GM12878 (cell line): ENCODE data around the gene DLX5. TPM values are rescaled to one million over a fixed set of nuclear protein-coding genes. Genes with fewer than 3 reads are reported as not detected.

Source experiments
- ATAC-seq: fragments of 200-7000 bp; cut with Tn5 transposase; 3 replicates; pipeline ENCODE4 v1.9.1; 2020; ENCODE audit warnings: mild to moderate bottlenecking, moderate library complexity
- BruUV-seq: library from RNA; stranded (reverse); fragments of 400-500 nt; replicated peaks from 2 replicates; lab custom pipeline; 2021; lab: Mats Ljungman, UMichigan
- CTCF ChIA-PET: fragments of 300-600 bp; sonication (Branson Sonifier 250); formaldehyde crosslinking; extraction: SDS; loops from one replicate; lab custom pipeline; 2021; ENCODE audit warnings: inconsistent platforms; lab: Yijun Ruan, JAX
- POLR2A ChIA-PET: fragments of 350-600 bp; formaldehyde crosslinking; extraction: SDS; loops from one replicate; lab custom pipeline; 2021; ENCODE audit warnings: inconsistent platforms; lab: Charles Lee
- RAD21 ChIA-PET: fragments of 300-600 bp; sonication (Branson Sonifier 250); formaldehyde crosslinking; loops from one replicate; lab custom pipeline; 2023; ENCODE audit warnings: antibody characterized with exemption; ENCODE audit not compliant: unreplicated experiment; lab: Charles Lee
- SMC1A ChIA-PET: fragments of 300-600 bp; sonication (Branson Sonifier 250); formaldehyde crosslinking; loops from one replicate; lab custom pipeline; 2023; ENCODE audit not compliant: unreplicated experiment, uncharacterized antibody; lab: Charles Lee
- DNase-seq: peaks from one replicate; pipeline ENCODE4 v3.0.0-alpha.2; 2011; ENCODE audit warnings: low read depth, low spot score
- FAIRE-seq: peaks from 3 replicates; lab custom pipeline; 2011; peaks lifted over from hg19 to GRCh38; lab: Jason Lieb, UNC
- H2AFZ ChIP-seq: 2 replicates; pipeline ENCODE4 v1.6.0; 2011; ENCODE audit warnings: low read depth, low read length, control low read depth; ENCODE audit not compliant: control insufficient read depth
- H3K27ac ChIP-seq: 2 replicates; pipeline ENCODE4 v1.5.1; 2011; ENCODE audit warnings: control low read depth; ENCODE audit not compliant: control insufficient read depth, insufficient read depth
- H3K27me3 ChIP-seq, 2 experiments: replicated peaks in 1 of 2; 2 replicates each; pipeline versions ENCODE4 v1.6.0 to v1.6.1; 2011; ENCODE audit warnings: low read length in 1 of 2; ENCODE audit not compliant: control insufficient read depth in 2 of 2, insufficient read depth in 2 of 2
- H3K36me3 ChIP-seq, 2 experiments: 2 replicates each; pipeline ENCODE4 v1.5.1; 2011; ENCODE audit warnings: low read length in 1 of 2; ENCODE audit not compliant: control insufficient read depth in 2 of 2, insufficient read depth in 2 of 2
- H3K4me1 ChIP-seq: 2 replicates; pipeline ENCODE4 v1.6.1; 2011; ENCODE audit warnings: mild to moderate bottlenecking, low read length, moderate library complexity, mixed read lengths; ENCODE audit not compliant: control insufficient read depth, insufficient read depth
- H3K4me2 ChIP-seq: 2 replicates; pipeline ENCODE4 v1.6.0; 2011; ENCODE audit warnings: control low read depth; ENCODE audit not compliant: control insufficient read depth, insufficient read depth
- H3K4me3 ChIP-seq: fragments of 200-600 bp; sonication (generic); 2 replicates; pipeline ENCODE4 v1.5.1; 2016
- H3K79me2 ChIP-seq: 2 replicates; pipeline ENCODE4 v1.6.0; 2011; ENCODE audit warnings: low read length; ENCODE audit not compliant: control insufficient read depth, insufficient read depth
- H3K9ac ChIP-seq: 2 replicates; pipeline ENCODE4 v1.8.0; 2011; ENCODE audit warnings: low read length, control low read depth, mixed read lengths; ENCODE audit not compliant: control insufficient read depth, insufficient read depth
- H3K9me3 ChIP-seq: replicated peaks from 3 replicates; pipeline ENCODE4 v1.5.1; 2011; ENCODE audit warnings: mild to moderate bottlenecking, low read length; ENCODE audit not compliant: control insufficient read depth, insufficient read depth
- H4K20me1 ChIP-seq: 2 replicates; pipeline ENCODE4 v1.6.0; 2011; ENCODE audit not compliant: control insufficient read depth, insufficient read depth
- BCL3 ChIP-seq: IDR thresholded peaks from 2 replicates; pipeline ENCODE4 v1.6.1; 2011; ENCODE audit warnings: borderline replicate concordance, low read depth, mild to moderate bottlenecking, moderate library complexity, low read length; ENCODE audit not compliant: insufficient read depth, poor library complexity, severe bottlenecking
- BHLHE40 ChIP-seq, 2 experiments: fragments of 450-650 bp in 1 of 2; IDR thresholded peaks; 2 replicates each; pipeline ENCODE4 v1.6.1; 2011 to 2017; ENCODE audit warnings: low read depth in 2 of 2, borderline replicate concordance in 1 of 2, improper control_type of control experiment in 1 of 2, low read length in 1 of 2, mild to moderate bottlenecking in 1 of 2
- ELK1 ChIP-seq: IDR thresholded peaks from 2 replicates; pipeline ENCODE4 v1.6.1; 2012; ENCODE audit warnings: low read depth, low read length, improper control_type of control experiment
- IKZF1 ChIP-seq: fragments of 450-650 bp; conservative IDR thresholded peaks from 2 replicates; pipeline ENCODE4 v1.6.1; 2017; ENCODE audit warnings: antibody characterized with exemption, mild to moderate bottlenecking
- JUNB ChIP-seq: IDR thresholded peaks from 2 replicates; pipeline ENCODE4 v1.6.1; 2016; ENCODE audit warnings: antibody characterized with exemption, mild to moderate bottlenecking
- MYB ChIP-seq: fragments of 150-350 bp; IDR thresholded peaks from 2 replicates; pipeline ENCODE4 v1.6.1; 2014; ENCODE audit warnings: mild to moderate bottlenecking, low read depth, low read length, borderline replicate concordance
- NFXL1 ChIP-seq: fragments of 450-650 bp; IDR thresholded peaks from 2 replicates; pipeline ENCODE4 v1.6.1; 2017; ENCODE audit warnings: antibody characterized with exemption, mild to moderate bottlenecking, borderline replicate concordance
- NR2C2 ChIP-seq: IDR thresholded peaks from 2 replicates; pipeline ENCODE4 v1.6.1; 2011; ENCODE audit warnings: borderline replicate concordance, low read depth; ENCODE audit not compliant: control insufficient read depth, insufficient read length
- POLR2AphosphoS2 ChIP-seq: IDR thresholded peaks from 2 replicates; pipeline ENCODE4 v1.6.1; 2011; ENCODE audit warnings: low read depth, mild to moderate bottlenecking, low read length, improper control_type of control experiment, moderate library complexity
- RAD21 ChIP-seq: IDR thresholded peaks from 2 replicates; pipeline ENCODE4 v1.6.1; 2011; ENCODE audit warnings: mild to moderate bottlenecking, low read depth, low read length, moderate library complexity; ENCODE audit not compliant: insufficient read depth
- RFX5 ChIP-seq: IDR thresholded peaks from 2 replicates; pipeline ENCODE4 v1.6.1; 2011; ENCODE audit warnings: low read depth, low read length, improper control_type of control experiment
- WRNIP1 ChIP-seq: IDR thresholded peaks from 2 replicates; pipeline ENCODE4 v1.6.1; 2011; ENCODE audit warnings: low read depth, low read length, improper control_type of control experiment, borderline replicate concordance
- WGBS: methylation state at CpG from one replicate; pipeline ENCODE4 v1.1.6; 2016; ENCODE audit warnings: low lambda C conversion rate; ENCODE audit not compliant: insufficient replicate concordance, insufficient coverage; ENCODE audit errors: missing lambda C conversion rate; 5-methylcytosine and 5-hydroxymethylcytosine counted together
- in situ Hi-C: fragments of 300-500 bp; cut with MboI; formaldehyde crosslinking; loops from 9 replicates; pipeline ENCODE4 v1.14.3; 2018; ENCODE audit warnings: mixed read lengths
- intact Hi-C: fragments of 100-400 bp; cut with micrococcal nuclease; formaldehyde crosslinking; loops from one replicate; pipeline ENCODE4 v1.14.2; 2022; ENCODE audit not compliant: unreplicated experiment
- polyA plus RNA-seq, 11 experiments: library from polyadenylated mRNA; depleted of rRNA in 4 of 11; unstranded in 6 of 11; stranded (reverse) in 5 of 11; fragments of >200 nt; fragmentation: Nextera tagmentation in 4 of 11; fragmentation: Illumina TruSeq in 1 of 11; extraction: Ambion mirVana in 4 of 11; extraction: Trizol in 1 of 11; gene quantifications; 1 replicate in 1 of 11; 2 replicates in 10 of 11; pipeline versions ENCODE4 v1.2.1 to v1.2.3, GENCODE V29; 2011 to 2016; ENCODE audit warnings: inconsistent platforms in 2 of 11, missing spikeins in 2 of 11, low read depth in 1 of 11
- total RNA-seq, 4 experiments: library from RNA; depleted of rRNA in 3 of 4; stranded (reverse); fragments of >200 nt in 3 of 4; fragmentation: Illumina TruSeq in 1 of 4; extraction: Trizol in 1 of 4; gene quantifications; 2 replicates each; pipeline versions ENCODE4 v1.2.1 to v1.2.3, GENCODE V29; 2013 to 2021

Gene DLX5
- total and polyA plus RNA-seq, 10 of the 15 experiments (the other 5 are each of a cell fraction or from before 2014, with no cell fraction given) = not detected

- POLR2A ChIA-PET = interaction anchor here (0.5 kb wide), 1 partner anchor 504 kb away, joined by 3 read pairs; no protein-coding TSS in a partner anchor
- no peak for FAIRE-seq
- no TSS peak for BruUV-seq
- Histone ChIP-seq H3K27me3 (peaks cover 25 to 30% of the 10 kb centered on the region in 2 experiments), H3K9me3 (no peaks in the 10 kb centered on the region; the same call in 2 of the 3 replicates), H3K4me3 (no peak overlapping the region), H2AFZ (no peak overlapping the region), H3K9ac (no peak overlapping the region), H3K4me1 (no peaks in the 10 kb centered on the region), H3K27ac (no peak overlapping the region), H3K79me2 (no peaks in the 10 kb centered on the region), H4K20me1 (no peaks in the 10 kb centered on the region), H3K36me3 (no peaks in the 10 kb centered on the region), H3K4me2 (no peak overlapping the region)
- no peak for ATAC-seq
- in situ Hi-C loops (loop anchor here (5.0 to 10.0 kb wide), 3 partner anchors 611 to 1114 kb away; no protein-coding TSS in a partner anchor), intact Hi-C loops (no loop called here)
- SMC1A ChIA-PET = interaction anchor here (1.4 kb wide), 1 partner anchor 584 kb away, joined by 3 read pairs; no protein-coding TSS in a partner anchor
- no peak for TF ChIP-seq BCL3
- RAD21 ChIA-PET = interaction anchor here (1.2 to 2.8 kb wide), 2 partner anchors 1110 to 1126 kb away, joined by 3 to 28 read pairs; no protein-coding TSS in a partner anchor
- no peak for DNase-seq
- WGBS = 11% methylated on average over 29 of the region's 29 CpGs
- CTCF ChIA-PET = interaction anchor here (0.6 to 5.7 kb wide), 8 partner anchors 13 to 1303 kb away, joined by 3 to 91 read pairs (median 6); no protein-coding TSS in a partner anchor
Measured at GRCh38 chr7:97025983-97026714, 1.5 kb upstream of the DLX5 start.

- no peak overlapping the region for H2AFZ ChIP-seq
- WGBS = 8% methylated on average over 8 of the region's 8 CpGs
- FAIRE-seq = no peak
Measured at GRCh38 chr7:97025130-97025499, 484 bp upstream of the DLX5 start.

More at GRCh38 chr7:97025130-97025499, 484 bp upstream of the DLX5 start:
- Histone ChIP-seq H3K9ac (no peak overlapping the region), H3K36me3 (no peaks in the 10 kb centered on the region), H3K27me3 (peaks cover 29 to 32% of the 10 kb centered on the region in 2 experiments), H4K20me1 (no peaks in the 10 kb centered on the region), H3K4me1 (no peaks in the 10 kb centered on the region), H3K79me2 (no peaks in the 10 kb centered on the region), H3K27ac (no peak overlapping the region), H3K4me2 (no peak overlapping the region), H3K9me3 (no peaks in the 10 kb centered on the region; the same call in 2 of the 3 replicates), H3K4me3 (no peak overlapping the region)
- TF ChIP-seq RFX5 (no peak), NFXL1 (no peak), WRNIP1 (no peak), MYB (no peak), IKZF1 (no peak), RAD21 (no peak), BHLHE40 (IDR thresholded peaks at IDR 0.05; ENCODE audit: borderline replicate concordance in 1 of 2, low read depth in 2 of 2, low read length in 1 of 2) (no peak), POLR2AphosphoS2 (no peak), ELK1 (no peak), NR2C2 (no peak), JUNB (no peak)
- ChIA-PET POLR2A (interaction anchor here (0.5 kb wide), 1 partner anchor 503 kb away, joined by 3 read pairs; no protein-coding TSS in a partner anchor), RAD21 (no interaction called here), SMC1A (no interaction called here), CTCF (no interaction called here)
- intact Hi-C loops (no loop called here), in situ Hi-C loops (loop anchor here (5.0 to 10.0 kb wide), 3 partner anchors 610 to 1113 kb away; no protein-coding TSS in a partner anchor)
- DNase-seq (no peak), ATAC-seq (no peak)
- BruUV-seq = no TSS peak
